Amniotic epithelial cell (primary cell): ENCODE measurements around the gene KCNIP4.

Experiments
- DNase-seq: peaks from one replicate; pipeline ENCODE4 v3.0.0-alpha.2; 2010; ENCODE audit warnings: low read depth

KCNIP4 gene

GRCh38 chr4:21688596-21689265 lies 259.8 kb downstream of the KCNIP4 start:
- peak; percentile 22 for DNase-seq

DNA sequence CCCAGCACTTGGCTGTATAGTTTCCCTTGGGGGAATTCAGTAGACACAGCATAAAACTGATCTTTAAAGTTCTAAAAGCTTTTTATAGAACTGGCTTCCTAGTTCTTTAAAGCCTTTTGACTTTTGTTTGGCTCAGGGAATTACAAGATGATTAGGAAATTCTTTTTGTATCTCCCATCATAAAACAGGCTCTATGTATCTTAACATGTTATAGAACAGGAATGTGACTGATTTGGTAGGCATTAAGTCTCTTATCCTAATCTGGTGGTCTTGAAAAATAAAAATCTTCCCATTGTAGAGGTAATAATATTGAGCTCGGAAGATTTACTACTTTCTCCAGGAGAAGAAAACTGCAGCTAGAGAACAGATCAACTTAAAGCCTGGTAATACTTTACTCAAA lies 262.7 kb downstream of the KCNIP4 start:
- no peak for DNase-seq

- no peak for DNase-seq
These were observed 268.2 kb downstream of the KCNIP4 start for GRCh38 chr4:21680326-21680898.

DNA sequence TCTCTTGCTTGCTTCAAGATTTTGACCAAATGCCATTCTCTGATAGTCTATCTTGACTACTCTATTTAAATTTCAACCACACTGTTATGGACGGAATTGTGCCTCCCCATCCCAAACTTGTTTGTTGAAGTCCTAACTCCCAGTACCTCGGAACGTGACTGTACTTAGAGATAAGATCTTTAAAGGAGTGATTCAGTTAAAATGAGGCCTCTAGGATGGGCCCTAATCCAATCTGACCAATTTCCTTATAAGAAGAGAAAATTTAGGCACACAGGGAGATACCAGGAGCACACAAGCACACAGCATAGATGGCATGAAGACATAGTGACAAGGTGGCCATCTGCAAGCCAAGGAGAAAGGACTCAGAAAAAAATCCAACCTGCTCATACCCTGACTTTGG lies 269.9 kb downstream of the KCNIP4 start:
- DNase-seq = no peak

- no peak for DNase-seq
These were observed 271.4 kb downstream of the KCNIP4 start for GRCh38 chr4:21677173-21677572.

DNA sequence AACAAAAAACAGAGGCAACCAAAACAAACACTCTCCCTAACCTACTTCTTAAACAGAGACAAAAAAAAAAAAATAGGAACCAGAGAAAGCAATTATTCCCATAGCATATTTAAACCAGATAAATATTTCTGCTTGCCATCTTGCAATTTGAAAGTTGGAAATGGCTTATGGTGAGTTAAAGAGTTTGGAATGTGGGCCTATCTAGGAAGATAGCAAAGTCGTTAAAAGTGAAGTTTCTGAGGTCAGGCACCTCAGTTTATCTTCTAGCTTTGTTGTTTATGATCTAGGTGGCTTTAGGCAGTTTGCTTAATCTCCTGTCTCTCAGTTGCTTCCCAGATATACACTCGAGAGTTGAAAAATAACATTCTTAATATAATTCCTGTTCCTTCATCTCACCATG lies 284.2 kb downstream of the KCNIP4 start:
- DNase-seq = peak; percentile 78

GRCh38 chr4:21656832-21657231 lies 291.7 kb downstream of the KCNIP4 start:
- DNase-seq = peak; percentile 90

DNA sequence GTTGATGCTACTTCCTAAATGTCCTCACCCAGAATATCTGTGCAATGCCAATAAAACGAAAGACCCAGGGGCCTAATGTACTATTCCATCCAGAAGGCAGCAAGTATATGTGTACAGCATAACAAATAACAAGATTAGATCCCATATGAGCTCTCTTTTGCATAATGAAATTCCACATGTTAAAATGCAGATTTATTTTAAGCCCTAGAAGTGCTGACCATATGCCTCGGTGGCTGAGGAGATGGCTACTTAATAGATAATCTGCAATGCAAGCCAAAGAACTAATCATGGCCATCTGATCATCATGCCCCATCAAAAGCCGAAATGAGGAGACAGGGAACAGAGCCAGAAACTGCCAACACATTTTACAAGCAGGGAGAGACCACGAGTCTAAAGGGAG lies 293.5 kb downstream of the KCNIP4 start:
- no peak for DNase-seq

- DNase-seq = peak; percentile 69
These were observed 295.9 kb downstream of the KCNIP4 start for GRCh38 chr4:21652508-21653231.

DNA sequence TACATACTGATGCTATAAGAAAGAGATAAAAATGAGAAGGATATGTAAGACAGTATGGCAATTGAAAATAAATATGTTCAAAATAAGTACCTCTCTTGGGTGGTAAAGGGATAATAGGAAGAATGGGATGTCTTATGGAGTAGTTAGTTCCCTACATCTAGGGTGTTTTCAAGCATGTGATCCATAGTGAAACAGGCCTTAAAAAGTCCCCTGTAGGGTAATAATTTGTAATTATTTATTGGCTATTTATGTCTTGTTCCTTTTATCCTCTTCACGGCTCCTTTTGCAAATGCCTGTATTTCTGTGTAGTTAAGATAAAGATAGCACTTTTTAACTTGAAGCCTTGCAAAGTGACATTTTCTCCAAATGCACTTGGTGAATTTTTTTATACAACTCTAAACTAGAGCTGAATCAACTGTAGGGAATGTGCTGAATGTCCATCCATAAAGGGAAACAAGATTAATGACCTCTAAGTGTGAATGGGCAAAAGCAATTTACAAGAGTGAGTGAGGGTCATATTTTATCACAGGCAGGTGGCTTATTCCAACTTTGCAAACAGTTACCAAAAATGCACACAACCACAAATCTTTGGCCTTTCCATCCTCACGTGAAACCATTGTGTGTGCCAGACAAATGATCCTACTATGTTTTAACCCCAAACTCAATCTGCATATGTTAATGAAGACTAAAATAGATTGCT lies 299.0 kb downstream of the KCNIP4 start:
- no peak for DNase-seq

- no peak for DNase-seq
These were observed 302.8 kb downstream of the KCNIP4 start for GRCh38 chr4:21645776-21646175.

DNA sequence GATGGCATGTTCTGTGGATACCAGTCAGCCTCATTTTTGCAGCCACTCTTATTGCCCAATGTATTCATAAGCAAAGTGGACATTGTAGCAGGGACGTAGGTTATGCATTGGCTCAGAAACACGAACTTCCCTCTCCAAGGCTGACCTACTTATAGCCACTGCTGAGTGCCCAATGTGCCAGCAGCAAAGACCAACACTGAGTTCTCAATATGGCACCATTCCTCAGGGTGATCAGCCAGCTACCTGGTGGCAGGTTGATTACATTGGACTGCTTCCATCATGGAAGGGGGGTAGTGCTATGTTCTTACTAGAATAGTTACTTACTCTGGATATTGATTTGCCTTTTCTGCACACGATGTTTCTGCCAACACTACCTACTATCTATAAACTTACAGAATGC lies 306.9 kb downstream of the KCNIP4 start:
- DNase-seq = no peak

GRCh38 chr4:21638171-21638725 lies 310.3 kb downstream of the KCNIP4 start:
- DNase-seq = no peak

DNA sequence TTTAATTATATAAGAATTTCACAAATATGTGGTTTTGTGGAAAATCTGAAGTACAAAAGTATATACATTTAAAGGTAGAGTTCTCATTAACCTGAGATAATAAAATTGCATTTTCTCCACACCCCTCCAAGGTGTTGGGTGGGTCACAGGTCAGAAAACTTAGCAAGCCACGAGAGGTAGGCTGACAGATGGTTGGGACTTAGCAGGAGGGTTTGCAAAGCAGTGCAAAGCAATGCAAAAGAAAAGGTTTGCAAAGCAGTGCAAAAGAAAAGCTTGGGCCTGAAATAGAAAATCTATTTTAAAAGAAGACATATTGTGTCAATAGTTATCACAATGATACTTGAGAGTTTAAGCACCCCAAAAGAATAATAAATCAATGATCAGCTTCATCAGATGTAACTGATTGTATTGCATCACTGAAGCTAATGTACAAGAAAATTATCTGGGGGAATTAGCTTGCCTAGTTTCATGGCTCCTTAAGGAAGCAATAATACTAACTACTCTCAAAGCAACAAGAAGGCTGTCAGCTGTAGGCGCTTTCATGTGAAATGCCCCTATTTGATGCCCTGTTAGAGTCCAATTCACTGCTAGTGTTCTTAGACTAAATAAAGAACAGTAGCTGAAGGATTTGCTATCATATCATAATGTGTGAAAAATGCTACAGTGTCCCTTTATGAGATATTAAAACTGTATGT lies 319.5 kb downstream of the KCNIP4 start:
- no peak for DNase-seq

DNA sequence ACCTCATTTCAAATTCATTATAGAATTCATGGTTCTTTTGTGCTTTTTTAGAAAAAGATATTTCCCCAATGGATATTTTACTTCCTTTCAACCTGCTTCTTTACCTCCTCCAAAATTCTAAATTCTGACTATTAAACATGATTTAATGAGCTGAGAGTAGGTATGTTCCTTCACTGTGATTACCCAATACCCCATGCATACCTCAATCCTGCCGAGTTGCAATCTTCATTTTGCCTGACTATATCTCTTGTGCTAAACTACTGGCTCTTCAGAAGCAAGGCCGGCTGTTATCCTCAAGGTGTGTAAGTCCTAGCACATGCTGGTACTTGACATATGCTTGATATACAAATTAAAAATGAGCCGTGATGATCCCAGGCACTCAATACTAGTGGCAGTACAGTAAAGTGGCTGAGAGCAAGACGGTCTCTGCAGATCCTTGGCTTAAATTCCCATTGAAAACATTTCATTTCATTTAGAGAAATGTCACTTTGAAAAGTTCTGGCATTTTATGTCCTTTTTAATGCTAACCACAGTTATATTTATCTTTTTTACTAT lies 320.4 kb downstream of the KCNIP4 start:
- no peak for DNase-seq

- DNase-seq = no peak
These were observed 323.1 kb downstream of the KCNIP4 start for GRCh38 chr4:21625447-21625846.

- no peak for DNase-seq
These were observed 343.6 kb downstream of the KCNIP4 start for GRCh38 chr4:21605006-21605405.

DNA sequence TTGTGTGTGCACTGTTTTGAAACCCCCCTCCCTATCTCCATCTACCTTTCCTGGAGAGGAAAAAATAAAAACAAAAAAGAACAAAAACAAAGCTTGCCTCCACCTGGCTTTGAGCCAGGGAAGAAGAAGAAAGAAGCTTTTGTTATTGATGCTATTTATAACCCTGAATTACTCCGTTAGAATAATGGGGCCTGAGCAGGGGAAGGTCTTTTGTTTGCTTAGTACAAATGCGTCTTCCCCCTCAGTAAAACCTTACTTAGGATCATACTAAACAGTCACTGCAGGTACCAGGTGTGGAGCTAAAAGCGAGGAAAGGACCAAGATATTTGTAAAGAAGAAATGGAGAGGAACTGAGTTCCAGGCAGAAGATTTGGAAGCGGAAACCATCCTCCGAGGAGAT lies 352.1 kb downstream of the KCNIP4 start:
- DNase-seq = no peak

- no peak for DNase-seq
These were observed 354.9 kb downstream of the KCNIP4 start for GRCh38 chr4:21593671-21594001.

- DNase-seq = no peak
These were observed 355.5 kb downstream of the KCNIP4 start for GRCh38 chr4:21592970-21593670.

DNA sequence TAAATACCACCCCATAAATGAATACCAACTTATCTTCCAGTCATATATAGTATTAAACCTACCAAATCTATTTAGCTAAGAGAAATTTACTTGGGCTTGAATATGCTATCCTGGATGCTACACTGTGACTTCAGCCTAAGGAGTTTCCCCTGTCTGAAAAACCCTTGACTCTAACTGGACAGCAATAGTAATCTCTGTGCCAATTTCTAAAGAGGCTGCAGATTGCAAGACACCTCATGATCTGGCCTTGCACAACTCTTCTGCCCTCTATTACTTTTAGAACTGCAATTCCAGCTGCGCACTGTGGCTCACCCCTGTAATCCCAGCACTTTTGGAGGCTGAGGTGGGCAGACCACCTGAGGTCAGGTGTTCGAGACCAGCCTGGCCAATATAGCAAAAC lies 371.5 kb downstream of the KCNIP4 start:
- peak; percentile 1 for DNase-seq
